Measurements from ENCODE around the gene MLF1.
A peak's percentile ranks its signal among the peaks of the same experiment; 100 is the strongest.
"Not testable (repeated sequence)": the region's sequence is repeated elsewhere in the genome, so short reads cannot be mapped to it uniquely, and the experiment has no call there.

MLF1 gene

DNA sequence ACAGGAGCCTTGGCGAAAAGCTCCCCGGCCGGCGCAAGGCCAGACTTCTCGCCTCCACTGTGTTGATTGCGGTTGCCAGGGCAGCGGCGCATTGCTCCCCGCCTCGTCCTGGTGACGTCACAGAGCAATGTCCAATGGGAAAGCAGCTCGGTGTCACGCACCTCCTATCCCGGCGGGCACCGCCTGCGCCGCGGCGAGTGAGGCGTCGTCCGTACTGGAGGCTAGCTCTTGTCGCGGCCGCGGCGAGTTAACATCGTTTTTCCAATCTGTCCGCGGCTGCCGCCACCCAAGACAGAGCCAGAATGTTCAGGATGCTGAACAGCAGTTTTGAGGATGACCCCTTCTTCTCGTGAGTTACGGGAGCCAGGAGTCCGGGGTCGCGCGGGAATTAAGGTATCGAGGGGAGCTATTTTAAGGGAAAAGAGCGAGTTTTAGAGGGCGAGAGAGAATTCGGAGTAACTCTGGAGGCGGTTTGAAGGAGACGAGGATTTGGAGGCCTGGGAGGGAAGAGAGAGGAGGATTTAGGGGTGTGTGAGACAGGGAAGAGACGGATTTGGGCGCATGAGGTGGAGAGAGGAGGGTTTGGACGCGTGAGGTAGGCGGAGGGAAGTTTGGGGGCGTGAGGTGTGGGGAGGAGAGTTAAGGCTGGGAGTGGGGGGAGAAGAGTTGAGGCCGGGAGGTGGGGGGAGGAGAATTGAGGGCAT, at the start of gene MLF1:
Gene MLF1, plus strand, starts transcription at position 196 of the 704 bp plus-strand sequence. Its CDS starts 107 bp downstream, at position 303.
- peak; percentile 64 for DNase-seq

DNA sequence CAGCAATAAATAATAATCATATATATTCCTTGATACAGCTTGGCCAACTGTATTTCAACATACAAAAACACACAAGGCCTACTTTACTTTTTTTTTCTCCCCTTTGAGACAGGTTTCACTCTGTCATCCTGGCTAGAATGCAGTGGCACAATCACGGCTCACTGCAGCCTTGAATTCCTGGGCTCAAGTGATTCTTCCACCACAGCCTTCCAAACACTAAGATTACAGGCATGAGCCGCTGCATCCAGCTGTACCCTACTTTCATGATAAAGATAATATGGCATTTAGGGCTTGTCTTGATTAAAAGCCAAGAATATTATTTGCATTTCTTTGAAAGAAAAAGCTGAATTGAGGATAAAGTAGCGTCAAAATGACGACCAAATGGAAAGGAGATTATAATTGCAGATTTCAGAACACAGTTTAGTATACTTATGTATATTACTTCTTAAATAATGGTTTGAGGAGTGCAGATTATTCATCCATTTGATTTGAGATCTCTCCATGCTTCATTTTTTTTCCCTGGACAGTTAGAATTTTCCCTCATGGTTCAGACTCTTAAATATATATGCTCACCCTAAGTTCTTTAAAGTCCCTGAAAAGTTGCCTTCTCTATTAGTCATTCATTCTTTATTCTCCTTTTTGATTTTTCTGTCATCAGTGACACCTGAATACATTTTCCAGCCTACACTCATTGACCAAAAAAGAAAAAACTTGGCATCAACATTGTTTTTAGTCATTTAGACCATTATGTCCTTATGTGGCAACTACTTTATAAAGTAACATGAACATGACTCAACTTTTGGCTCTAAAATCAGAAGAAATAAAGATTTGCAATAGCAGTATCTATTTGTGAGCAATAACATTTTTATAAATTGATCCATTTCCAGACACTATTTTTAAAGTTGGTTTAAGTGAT, 48.5 kb upstream of the MLF1 start:
- no peak for DNase-seq

DNA sequence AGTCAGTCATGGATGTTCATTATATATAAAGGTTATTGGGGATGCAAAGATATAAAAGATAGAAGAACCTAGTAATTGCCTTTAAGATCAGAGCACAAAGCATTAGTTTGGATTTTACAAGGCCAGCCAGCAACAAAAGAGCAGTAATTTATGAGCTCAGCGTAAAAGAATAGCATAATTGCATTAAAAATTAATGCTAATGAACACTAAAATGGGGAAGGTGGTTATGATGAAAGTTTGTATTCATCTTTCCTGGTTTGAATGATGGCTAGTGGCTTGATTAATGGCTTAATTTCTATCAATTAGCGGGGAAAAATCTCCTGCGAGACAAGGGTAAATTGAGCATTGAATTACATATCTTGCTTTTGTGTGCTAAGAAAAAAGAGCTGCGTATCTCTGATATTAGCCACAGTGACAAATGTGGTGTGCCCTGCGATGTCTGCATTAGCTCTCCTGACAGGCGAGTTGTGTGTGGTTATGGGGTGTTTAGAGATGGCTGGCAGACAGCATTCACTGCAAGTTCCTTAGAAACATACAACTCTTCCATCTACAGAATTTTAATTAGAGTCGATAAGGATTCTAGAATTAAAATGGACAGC, 42.8 kb upstream of the MLF1 start:
- DNase-seq, result no peak

DNA sequence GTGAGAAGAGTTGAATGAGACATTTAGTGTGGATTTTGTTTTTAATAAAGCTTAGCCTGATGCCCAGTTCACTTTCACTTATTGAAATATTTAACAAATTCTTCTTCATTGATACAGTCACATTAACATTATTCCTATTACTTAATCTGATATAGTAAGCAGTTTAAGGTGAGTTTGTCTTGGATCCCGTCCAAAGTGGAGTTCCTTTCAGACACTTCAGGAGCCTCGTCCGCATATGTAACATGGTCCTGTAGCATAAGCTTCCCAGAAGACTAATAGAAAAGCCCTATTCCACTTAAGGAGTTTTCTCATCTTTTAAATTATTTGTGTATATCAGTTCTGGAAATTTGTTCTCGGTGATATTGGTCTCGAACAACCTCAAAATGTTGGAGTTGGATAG, 39.7 kb upstream of the MLF1 start:
- DNase-seq, result no peak

GRCh38 chr3:158532099-158532734, 38.8 kb upstream of the MLF1 start:
- DNase-seq, result peak; percentile 9

- DNase-seq, result no peak
Observed at GRCh38 chr3:158535918-158536317, 35.1 kb upstream of the MLF1 start.

DNA sequence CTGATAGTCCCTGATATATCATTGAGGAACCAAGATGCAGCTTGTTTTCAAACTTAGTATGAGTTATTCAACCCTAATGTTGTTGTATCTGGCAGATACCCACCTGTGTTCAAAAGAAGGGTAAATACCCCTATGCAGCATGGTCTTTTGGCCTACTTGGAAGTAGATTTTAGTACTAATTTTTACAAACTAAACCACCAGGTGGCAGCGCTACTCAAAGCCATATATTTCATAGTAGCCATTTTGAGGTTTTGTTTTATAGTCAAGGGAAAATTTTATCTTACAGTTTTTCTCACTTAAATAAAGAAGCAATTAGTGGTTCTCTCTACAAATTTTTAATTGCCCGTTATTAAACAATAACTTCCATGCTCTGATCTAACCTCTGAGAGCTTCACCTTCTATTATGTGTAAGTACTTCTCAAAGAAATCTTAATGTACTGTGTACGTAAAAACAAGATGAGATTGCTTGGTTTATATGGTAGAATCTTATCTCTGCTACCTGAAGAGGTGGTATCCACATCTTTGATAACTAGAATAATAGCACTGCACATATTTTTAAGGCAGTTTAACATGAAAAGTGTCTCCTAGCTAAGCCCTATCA, 31.5 kb upstream of the MLF1 start:
- peak; percentile 20 for DNase-seq

DNA sequence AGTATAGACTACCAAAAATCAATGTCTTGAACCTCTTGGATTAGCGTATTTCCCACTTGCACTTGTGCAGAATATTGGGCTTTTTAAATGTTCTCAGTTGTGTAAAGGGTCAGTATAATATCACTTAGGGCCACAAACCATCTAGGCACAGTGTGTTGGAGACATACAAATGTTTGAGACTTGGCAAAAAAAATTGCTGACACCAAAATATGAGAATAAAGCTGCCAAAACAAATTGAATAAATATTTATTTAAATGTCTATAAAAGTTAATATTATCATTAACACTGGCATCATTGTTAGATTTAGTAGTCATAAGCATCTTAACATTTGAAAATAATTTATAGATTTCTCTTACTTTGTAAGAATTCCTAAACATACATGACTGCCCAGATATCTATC, 30.9 kb upstream of the MLF1 start:
- no peak for DNase-seq

- DNase-seq, result no peak
Observed at GRCh38 chr3:158548691-158549090, 22.3 kb upstream of the MLF1 start.

DNA sequence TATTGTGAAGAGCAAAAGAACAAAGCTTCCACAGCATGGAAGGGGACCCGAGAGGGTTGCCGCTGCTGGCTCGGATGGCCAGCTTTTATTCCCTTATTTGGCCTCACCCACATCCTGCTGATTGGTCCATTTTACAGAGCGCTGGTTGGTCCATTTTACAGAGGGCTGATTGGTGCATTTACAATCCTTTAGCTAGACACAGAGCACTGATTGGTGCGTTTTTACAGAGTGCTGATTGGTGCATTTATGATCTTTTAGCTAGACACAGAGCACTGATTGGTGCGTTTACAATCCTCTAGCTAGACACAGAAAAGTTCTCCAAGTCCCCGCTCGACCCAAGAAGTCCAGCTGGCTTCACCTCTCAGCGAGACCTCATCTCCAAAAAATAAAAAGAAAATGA, 21.1 kb upstream of the MLF1 start:
- DNase-seq, result not testable (repeated sequence)

DNA sequence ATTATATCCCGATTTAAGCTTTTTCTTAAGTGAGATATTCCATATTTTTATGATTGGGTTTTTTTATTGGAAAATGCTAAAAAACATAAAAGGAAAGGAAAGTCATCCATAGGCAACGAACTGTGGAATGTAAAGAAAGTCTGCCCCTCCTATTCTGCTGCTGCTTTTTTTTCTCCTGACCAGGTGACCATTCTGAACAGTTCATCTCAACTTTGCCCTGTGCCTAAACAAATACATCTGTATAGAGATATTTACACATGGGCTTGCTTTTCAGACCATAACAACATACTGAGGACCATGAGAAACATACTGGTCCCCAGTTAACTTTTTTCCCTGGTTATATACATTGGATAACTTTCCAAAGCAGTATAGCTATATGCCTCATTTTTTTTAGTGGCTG, 18.9 kb upstream of the MLF1 start:
- no peak for DNase-seq

- no peak for DNase-seq
Observed at GRCh38 chr3:158559504-158559903, 11.5 kb upstream of the MLF1 start.

- no peak for DNase-seq
Observed at GRCh38 chr3:158560979-158561378, 10.0 kb upstream of the MLF1 start.

- DNase-seq, result no peak
Observed at GRCh38 chr3:158562674-158563073, 8.3 kb upstream of the MLF1 start.

DNA sequence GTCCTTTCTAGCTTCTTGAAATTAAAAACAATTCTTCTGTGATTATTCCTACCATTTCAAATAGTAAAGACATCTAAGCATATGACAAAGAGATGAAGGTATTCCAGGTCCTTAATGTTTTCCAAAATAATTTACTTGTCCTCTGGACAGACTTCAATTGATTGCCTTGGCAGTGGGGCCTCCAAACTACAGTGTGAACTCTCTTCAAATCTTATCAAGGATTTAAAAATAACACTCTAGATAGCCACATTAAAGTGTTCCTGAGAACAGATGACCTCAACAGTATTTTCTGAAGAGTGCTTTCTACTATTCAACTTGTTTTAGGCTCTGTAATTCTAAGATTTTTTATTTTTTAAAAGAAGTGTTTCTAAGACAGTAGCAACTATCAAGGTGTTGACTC, 7.9 kb upstream of the MLF1 start:
- DNase-seq, result no peak

DNA sequence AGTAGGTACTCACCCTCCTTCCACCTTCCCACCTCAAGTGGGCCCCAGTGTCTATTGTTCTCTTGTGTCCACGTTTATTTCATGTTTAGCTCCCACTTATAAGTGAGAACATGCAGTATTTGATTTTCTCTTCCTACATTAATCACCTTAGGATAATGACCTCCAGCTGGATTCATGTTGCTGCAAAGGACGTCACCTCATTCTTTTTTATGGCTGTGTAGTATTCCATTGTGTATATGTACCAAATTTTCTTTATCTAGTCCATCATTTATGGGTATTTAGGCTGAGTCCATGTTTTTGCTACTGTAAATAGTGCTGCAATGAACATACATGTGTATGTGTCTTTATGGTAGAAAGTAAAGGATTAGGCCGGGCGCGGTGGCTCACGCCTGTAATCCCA, 5.9 kb upstream of the MLF1 start:
- DNase-seq, result no peak

DNA sequence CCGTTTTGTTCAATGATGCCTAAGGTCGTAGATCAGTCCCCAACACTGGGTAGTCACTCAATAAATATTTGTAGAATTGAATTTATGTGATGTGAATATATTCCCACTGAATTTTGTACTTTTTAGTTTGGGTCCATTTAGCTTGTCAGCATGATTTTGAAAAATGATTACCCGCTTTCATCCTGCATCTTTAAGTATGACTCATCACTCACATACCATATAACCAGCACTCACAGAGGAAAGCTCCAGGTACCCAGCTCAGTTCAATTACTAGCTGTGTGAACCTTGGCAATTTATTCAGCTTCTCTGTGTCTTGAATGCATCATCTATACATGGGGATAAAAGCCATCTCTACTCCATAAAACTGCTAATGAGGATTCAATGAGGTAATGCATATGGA, 2.2 kb upstream of the MLF1 start:
- no peak for DNase-seq

GRCh38 chr3:158569794-158570193, 1.2 kb upstream of the MLF1 start:
- DNase-seq, result no peak

GRCh38 chr3:158571969-158572765, 1.2 kb downstream of the MLF1 start:
- DNase-seq, result no peak

DNA sequence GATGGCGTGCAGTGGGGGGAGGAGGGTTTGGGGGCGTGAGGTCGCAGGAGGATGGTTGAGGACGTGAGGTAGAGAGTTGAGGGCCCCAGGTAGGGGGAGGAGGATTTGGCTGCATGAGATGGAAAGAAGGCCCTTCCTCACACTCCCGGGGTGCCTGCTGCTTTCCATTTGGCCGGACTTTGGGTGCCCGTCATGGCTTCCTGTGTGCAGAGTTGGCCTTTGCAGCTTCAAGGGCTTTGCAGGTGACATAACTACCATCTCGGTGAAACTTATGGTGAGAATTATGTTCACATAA, 1.7 kb downstream of the MLF1 start:
- DNase-seq, result no peak

- no peak for DNase-seq
Observed at GRCh38 chr3:158573714-158574113, 2.7 kb downstream of the MLF1 start.

GRCh38 chr3:158574646-158575045, 3.7 kb downstream of the MLF1 start:
- DNase-seq, result no peak
